Parathyroid adenoma (tissue), 2 donors: ENCODE measurements around the gene HTR3E.
"Not testable (repeated sequence)": the region's sequence is repeated elsewhere in the genome, so short reads cannot be mapped to it uniquely, and the experiment has no call there.

Experiments
- H2AFZ ChIP-seq: fragments of 300-600 bp; sonication (generic); one replicate; pipeline ENCODE4 v1.7.0; 2017; ENCODE audit warnings: antibody characterized with exemption, mild to moderate bottlenecking
- H3K27ac ChIP-seq: fragments of 300-600 bp; sonication (generic); one replicate; pipeline ENCODE4 v1.7.0; 2017
- H3K27me3 ChIP-seq: fragments of 300-600 bp; sonication (generic); one replicate; pipeline ENCODE4 v1.7.0; 2017; ENCODE audit warnings: low read length; ENCODE audit not compliant: control insufficient read depth, insufficient read depth
- H3K36me3 ChIP-seq: fragments of 300-600 bp; sonication (generic); one replicate; pipeline ENCODE4 v1.7.0; 2017; ENCODE audit warnings: low read length; ENCODE audit not compliant: control insufficient read depth, insufficient read depth
- H3K4me1 ChIP-seq: fragments of 300-600 bp; sonication (generic); one replicate; pipeline ENCODE4 v1.7.0; 2017; ENCODE audit warnings: control low read depth
- H3K4me2 ChIP-seq: fragments of 300-600 bp; sonication (generic); one replicate; pipeline ENCODE4 v1.7.0; 2017; ENCODE audit warnings: low read length
- H3K4me3 ChIP-seq: fragments of 300-600 bp; sonication (generic); one replicate; pipeline ENCODE4 v1.7.0; 2017; ENCODE audit warnings: low read depth, low read length
- H3K79me2 ChIP-seq: fragments of 300-600 bp; sonication (generic); one replicate; pipeline ENCODE4 v1.7.0; 2017; ENCODE audit warnings: control low read depth
- H3K9ac ChIP-seq: fragments of 300-600 bp; sonication (generic); one replicate; pipeline ENCODE4 v1.7.0; 2017; ENCODE audit warnings: mild to moderate bottlenecking
- H3K9me3 ChIP-seq: fragments of 300-600 bp; sonication (generic); one replicate; pipeline ENCODE4 v1.7.0; 2017; ENCODE audit warnings: low read length; ENCODE audit not compliant: control insufficient read depth
- CTCF ChIP-seq: fragments of 300-600 bp; sonication (generic); IDR thresholded peaks from one replicate; pipeline ENCODE4 v1.7.0; 2017; ENCODE audit warnings: antibody characterized with exemption, mild to moderate bottlenecking
- donor health status: primary hyperparathyroidism.

Gene HTR3E

GRCh38 chr3:184099806-184100686 is 3.2 kb downstream of the HTR3E start:
- Histone ChIP-seq H3K79me2 (no peaks in the 10 kb centered on the region), H3K9me3 (no peaks in the 10 kb centered on the region), H3K9ac (no peak overlapping the region), H3K36me3 (no peaks in the 10 kb centered on the region), H3K4me3 (no peak overlapping the region), H3K4me1 (no peaks in the 10 kb centered on the region), H3K27me3 (no peaks in the 10 kb centered on the region), H3K27ac (no peak overlapping the region), H3K4me2 (no peak overlapping the region), H2AFZ (no peak overlapping the region)
- no peak for TF ChIP-seq CTCF

- H3K4me2 ChIP-seq: peak overlapping the region; percentile 60
- H3K27ac ChIP-seq: no peak overlapping the region
- no peaks in the 10 kb centered on the region for H3K36me3 ChIP-seq
- peaks cover 6% of the 10 kb centered on the region for H3K4me1 ChIP-seq
- no peaks in the 10 kb centered on the region for H3K79me2 ChIP-seq
- no peaks in the 10 kb centered on the region for H3K9me3 ChIP-seq
- no peak for TF ChIP-seq CTCF
- no peaks in the 10 kb centered on the region for H3K27me3 ChIP-seq
- peak overlapping the region; percentile 52 for H2AFZ ChIP-seq
- H3K4me3 ChIP-seq: peak overlapping the region; percentile 42
- H3K9ac ChIP-seq: no peak overlapping the region
Measured at GRCh38 chr3:184110316-184110725, 13.5 kb downstream of the HTR3E start.

GRCh38 chr3:184116017-184116416 is 19.2 kb downstream of the HTR3E start:
- H3K4me3 ChIP-seq: no peak overlapping the region
- no peak overlapping the region for H2AFZ ChIP-seq
- no peaks in the 10 kb centered on the region for H3K4me1 ChIP-seq
- no peak overlapping the region for H3K4me2 ChIP-seq
- H3K36me3 ChIP-seq: no peaks in the 10 kb centered on the region
- TF ChIP-seq CTCF: no peak
- no peak overlapping the region for H3K27ac ChIP-seq
- no peaks in the 10 kb centered on the region for H3K27me3 ChIP-seq
- H3K9me3 ChIP-seq: no peaks in the 10 kb centered on the region
- H3K79me2 ChIP-seq: no peaks in the 10 kb centered on the region
- no peak overlapping the region for H3K9ac ChIP-seq

- no peak overlapping the region for H3K9ac ChIP-seq
- no peak overlapping the region for H3K4me3 ChIP-seq
- TF ChIP-seq CTCF: no peak
- no peak overlapping the region for H3K4me2 ChIP-seq
- H2AFZ ChIP-seq: no peak overlapping the region
- no peaks in the 10 kb centered on the region for H3K4me1 ChIP-seq
- H3K79me2 ChIP-seq: no peaks in the 10 kb centered on the region
- H3K9me3 ChIP-seq: no peaks in the 10 kb centered on the region
- no peaks in the 10 kb centered on the region for H3K36me3 ChIP-seq
- H3K27me3 ChIP-seq: no peaks in the 10 kb centered on the region
- H3K27ac ChIP-seq: no peak overlapping the region
Measured at GRCh38 chr3:184117636-184118035, 20.8 kb downstream of the HTR3E start.

- not testable (repeated sequence) for H3K9ac ChIP-seq, H2AFZ ChIP-seq, H3K4me1 ChIP-seq, H3K4me3 ChIP-seq, H3K9me3 ChIP-seq, H3K27ac ChIP-seq, H3K36me3 ChIP-seq, H3K4me2 ChIP-seq, H3K27me3 ChIP-seq, H3K79me2 ChIP-seq
Measured at GRCh38 chr3:184121031-184121430, 24.2 kb downstream of the HTR3E start.
